ENCODE data around the gene DBNDD2.

DBNDD2 gene

DNA sequence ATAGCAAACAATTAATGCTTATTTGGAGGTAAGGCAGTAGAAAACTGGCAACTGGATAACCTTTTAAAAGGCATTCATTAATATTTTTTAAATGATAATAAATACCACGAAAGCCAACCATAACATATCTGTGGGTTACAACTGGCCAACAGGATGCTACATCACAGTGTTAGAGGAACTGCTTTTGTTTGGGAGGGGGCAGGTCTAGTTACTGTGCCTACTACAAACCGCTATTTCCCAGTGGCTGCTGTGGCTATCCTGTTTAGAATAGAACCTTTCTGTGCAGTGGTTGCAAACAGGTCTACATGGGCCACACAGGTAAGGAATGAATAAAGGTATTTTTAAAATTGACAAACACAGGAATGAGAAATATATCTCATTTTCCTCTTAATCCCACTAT is 8.8 kb downstream of the DBNDD2 start:
- 88% methylated on average over 1 of the region's 2 CpGs; no CpG with 5 or more reads in 1 of the 2 experiments for WGBS, 2 experiments (ENCODE audit: insufficient coverage in 2 of 2)
- H3K4me1 ChIP-seq (ENCODE audit: control insufficient read depth, insufficient read depth, low read length, poor library complexity, severe bottlenecking), result peaks cover 4% of the 10 kb centered on the region
- H3K9me3 ChIP-seq (ENCODE audit: control insufficient read depth, low read length), result no peaks in the 10 kb centered on the region
- H3K36me3 ChIP-seq (ENCODE audit: control insufficient read depth, insufficient read depth, low read length), result peaks cover 40% of the 10 kb centered on the region
- H3K27ac ChIP-seq (ENCODE audit: low read depth, low read length, severe bottlenecking), result no peak overlapping the region
- peak overlapping the region; percentile 65 for H3K4me3 ChIP-seq (ENCODE audit: extremely low read depth, insufficient read depth, low read length, poor library complexity, severe bottlenecking)

DNA sequence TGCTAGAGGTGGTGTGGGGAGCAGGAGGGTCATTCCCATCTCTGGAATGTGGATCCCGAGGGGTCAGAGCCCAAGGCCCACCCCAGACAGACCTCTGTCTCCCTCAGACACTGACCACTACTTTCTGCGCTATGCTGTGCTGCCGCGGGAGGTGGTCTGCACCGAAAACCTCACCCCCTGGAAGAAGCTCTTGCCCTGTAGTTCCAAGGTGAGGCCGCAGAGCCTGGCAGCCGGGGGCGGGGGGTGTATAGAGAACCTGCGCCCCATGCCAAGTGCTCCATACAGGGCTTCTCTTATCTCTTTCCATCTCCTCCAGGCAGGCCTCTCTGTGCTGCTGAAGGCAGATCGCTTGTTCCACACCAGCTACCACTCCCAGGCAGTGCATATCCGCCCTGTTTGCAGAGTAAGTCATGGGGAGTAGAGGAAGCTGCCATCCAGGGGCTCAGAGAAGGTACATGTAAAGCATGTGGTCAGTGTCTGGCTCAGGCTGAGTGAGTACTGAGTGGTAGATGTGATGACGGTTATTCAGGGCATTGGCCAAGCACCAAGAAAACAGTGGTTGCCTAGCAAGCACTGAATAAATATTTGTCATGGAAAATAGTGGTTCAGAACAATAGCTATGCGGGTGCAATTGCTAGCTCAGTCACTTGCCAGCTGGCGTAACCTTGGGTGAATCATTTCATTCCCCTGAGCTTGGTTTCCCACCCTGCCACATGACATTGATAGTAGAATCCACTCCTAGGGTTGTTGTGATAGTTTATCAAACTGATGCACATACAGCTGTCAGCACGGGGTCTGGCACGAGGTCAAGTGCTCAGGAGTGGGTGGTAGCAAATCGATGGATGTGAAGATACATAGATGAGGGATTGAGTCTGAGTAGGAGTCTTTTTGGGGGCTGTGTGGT is 11.4 kb downstream of the DBNDD2 start:
- Histone ChIP-seq H3K9me3 (ENCODE audit: control insufficient read depth, low read length) (no peaks in the 10 kb centered on the region), H3K4me3 (ENCODE audit: extremely low read depth, insufficient read depth, low read length, poor library complexity, severe bottlenecking) (no peak overlapping the region), H3K36me3 (ENCODE audit: control insufficient read depth, insufficient read depth, low read length) (peaks cover 54% of the 10 kb centered on the region), H3K27ac (ENCODE audit: low read depth, low read length, severe bottlenecking) (no peak overlapping the region), H3K4me1 (ENCODE audit: control insufficient read depth, insufficient read depth, low read length, poor library complexity, severe bottlenecking) (peaks cover 4% of the 10 kb centered on the region)
- WGBS, 2 experiments (ENCODE audit: insufficient coverage in 2 of 2), result 92 to 97% methylated on average over 15 to 17 of the region's 17 CpGs

DNA sequence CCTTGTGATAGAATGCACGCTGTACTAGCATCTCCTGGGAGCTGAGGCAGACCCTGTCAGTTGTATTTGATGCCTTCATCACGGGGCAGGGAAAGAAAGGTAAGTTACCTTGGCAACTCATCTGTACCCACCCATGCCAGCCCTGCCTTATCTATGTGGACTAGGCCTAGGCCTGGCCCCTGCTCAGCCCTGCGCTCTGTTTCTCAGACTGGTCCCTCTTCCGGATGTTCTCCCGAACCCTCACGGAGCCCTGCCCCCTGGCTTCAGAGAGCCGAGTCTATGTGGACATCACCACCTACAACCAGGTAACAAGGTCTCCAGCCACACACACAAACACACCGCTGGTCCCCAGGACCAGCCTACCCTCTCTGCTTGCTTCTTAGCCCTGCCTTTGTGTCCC is 12.0 kb downstream of the DBNDD2 start:
- Histone ChIP-seq H3K9me3 (ENCODE audit: control insufficient read depth, low read length) (no peaks in the 10 kb centered on the region), H3K27ac (ENCODE audit: low read depth, low read length, severe bottlenecking) (no peak overlapping the region), H3K4me3 (ENCODE audit: extremely low read depth, insufficient read depth, low read length, poor library complexity, severe bottlenecking) (no peak overlapping the region), H3K4me1 (ENCODE audit: control insufficient read depth, insufficient read depth, low read length, poor library complexity, severe bottlenecking) (peaks cover 4% of the 10 kb centered on the region), H3K36me3 (ENCODE audit: control insufficient read depth, insufficient read depth, low read length) (peaks cover 59% of the 10 kb centered on the region)
- WGBS, 2 experiments (ENCODE audit: insufficient coverage in 2 of 2), result 88 to 93% methylated on average over 5 to 7 of the region's 8 CpGs

DNA sequence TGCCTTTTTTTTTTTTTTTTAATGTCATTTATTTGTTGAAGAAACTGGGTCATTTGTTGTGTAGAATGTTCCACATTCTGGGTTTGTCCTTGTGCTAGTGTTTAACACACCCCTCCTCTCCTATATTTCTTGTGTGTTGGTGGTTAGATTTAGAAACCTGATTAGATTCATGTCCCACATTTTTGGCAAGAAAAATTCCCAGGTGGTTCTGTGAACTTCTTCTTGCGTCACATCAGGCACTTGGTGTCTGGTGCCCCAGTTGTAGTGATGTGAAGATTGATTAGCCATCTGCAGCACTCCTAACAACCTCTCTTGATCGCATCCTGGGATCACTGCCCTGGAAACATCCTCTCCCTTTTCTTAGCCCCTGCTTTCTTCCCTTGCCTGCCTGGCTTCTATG is 15.6 kb downstream of the DBNDD2 start:
- H3K27ac ChIP-seq (ENCODE audit: low read depth, low read length, severe bottlenecking), result no peak overlapping the region
- H3K4me1 ChIP-seq (ENCODE audit: control insufficient read depth, insufficient read depth, low read length, poor library complexity, severe bottlenecking), result no peaks in the 10 kb centered on the region
- WGBS, 2 experiments (ENCODE audit: insufficient coverage in 2 of 2), result 83 to 100% methylated on average over 1 of the region's 2 CpGs
- no peaks in the 10 kb centered on the region for H3K9me3 ChIP-seq (ENCODE audit: control insufficient read depth, low read length)
- peaks cover 65% of the 10 kb centered on the region for H3K36me3 ChIP-seq (ENCODE audit: control insufficient read depth, insufficient read depth, low read length)
- no peak overlapping the region for H3K4me3 ChIP-seq (ENCODE audit: extremely low read depth, insufficient read depth, low read length, poor library complexity, severe bottlenecking)

DNA sequence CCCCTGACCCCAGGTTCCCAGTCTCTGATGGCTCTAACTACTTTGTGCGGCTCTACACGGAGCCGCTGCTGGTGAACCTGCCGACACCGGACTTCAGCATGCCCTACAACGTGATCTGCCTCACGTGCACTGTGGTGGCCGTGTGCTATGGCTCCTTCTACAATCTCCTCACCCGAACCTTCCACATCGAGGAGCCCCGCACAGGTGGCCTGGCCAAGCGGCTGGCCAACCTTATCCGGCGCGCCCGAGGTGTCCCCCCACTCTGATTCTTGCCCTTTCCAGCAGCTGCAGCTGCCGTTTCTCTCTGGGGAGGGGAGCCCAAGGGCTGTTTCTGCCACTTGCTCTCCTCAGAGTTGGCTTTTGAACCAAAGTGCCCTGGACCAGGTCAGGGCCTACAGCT is 17.5 kb downstream of the DBNDD2 start:
- WGBS, 2 experiments (ENCODE audit: insufficient coverage in 2 of 2), result 94% methylated on average over 12 to 17 of the region's 17 CpGs
- Histone ChIP-seq H3K27ac (ENCODE audit: low read depth, low read length, severe bottlenecking) (no peak overlapping the region), H3K4me1 (ENCODE audit: control insufficient read depth, insufficient read depth, low read length, poor library complexity, severe bottlenecking) (no peaks in the 10 kb centered on the region), H3K36me3 (ENCODE audit: control insufficient read depth, insufficient read depth, low read length) (peaks cover 47% of the 10 kb centered on the region), H3K4me3 (ENCODE audit: extremely low read depth, insufficient read depth, low read length, poor library complexity, severe bottlenecking) (no peak overlapping the region), H3K9me3 (ENCODE audit: control insufficient read depth, low read length) (no peaks in the 10 kb centered on the region)

DNA sequence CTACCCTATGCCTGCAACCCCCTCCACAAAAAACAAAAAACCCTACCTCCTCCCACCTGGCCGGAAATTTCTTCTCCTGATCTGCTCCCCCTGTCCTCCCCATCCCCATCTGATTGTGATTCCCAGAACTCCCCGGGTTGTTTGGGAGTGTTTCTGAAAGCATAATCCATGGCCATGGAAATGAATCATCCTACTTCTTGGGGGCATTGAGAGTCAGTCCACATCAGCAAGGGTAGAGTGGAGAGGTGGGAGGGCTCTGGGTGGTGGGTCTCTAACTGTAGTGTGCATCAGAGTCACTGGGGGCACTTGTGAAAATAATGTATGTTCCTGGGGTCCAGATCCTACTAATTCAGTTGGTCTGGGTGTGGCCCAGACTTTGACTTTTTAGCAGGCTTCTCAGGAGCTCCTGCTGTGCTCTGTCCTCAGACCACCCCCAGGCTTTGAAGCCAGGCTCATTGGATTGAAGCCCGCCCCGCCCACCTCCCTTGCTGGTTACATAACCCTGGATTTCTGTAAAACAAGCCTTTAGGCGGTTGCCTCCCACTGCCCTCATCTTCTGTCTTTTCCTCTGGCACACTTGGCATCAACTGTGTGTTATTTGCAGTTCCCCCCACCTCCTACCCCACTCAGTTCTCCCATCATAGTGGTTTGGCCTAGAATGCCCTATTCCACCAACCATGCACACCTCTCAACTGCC is 18.4 kb downstream of the DBNDD2 start:
- no peak overlapping the region for H3K27ac ChIP-seq (ENCODE audit: low read depth, low read length, severe bottlenecking)
- peaks cover 38% of the 10 kb centered on the region for H3K36me3 ChIP-seq (ENCODE audit: control insufficient read depth, insufficient read depth, low read length)
- WGBS, 2 experiments (ENCODE audit: insufficient coverage in 2 of 2), result 43 to 83% methylated on average over 1 to 2 of the region's 5 CpGs
- no peak overlapping the region for H3K4me3 ChIP-seq (ENCODE audit: extremely low read depth, insufficient read depth, low read length, poor library complexity, severe bottlenecking)
- no peaks in the 10 kb centered on the region for H3K9me3 ChIP-seq (ENCODE audit: control insufficient read depth, low read length)
- no peaks in the 10 kb centered on the region for H3K4me1 ChIP-seq (ENCODE audit: control insufficient read depth, insufficient read depth, low read length, poor library complexity, severe bottlenecking)

DNA sequence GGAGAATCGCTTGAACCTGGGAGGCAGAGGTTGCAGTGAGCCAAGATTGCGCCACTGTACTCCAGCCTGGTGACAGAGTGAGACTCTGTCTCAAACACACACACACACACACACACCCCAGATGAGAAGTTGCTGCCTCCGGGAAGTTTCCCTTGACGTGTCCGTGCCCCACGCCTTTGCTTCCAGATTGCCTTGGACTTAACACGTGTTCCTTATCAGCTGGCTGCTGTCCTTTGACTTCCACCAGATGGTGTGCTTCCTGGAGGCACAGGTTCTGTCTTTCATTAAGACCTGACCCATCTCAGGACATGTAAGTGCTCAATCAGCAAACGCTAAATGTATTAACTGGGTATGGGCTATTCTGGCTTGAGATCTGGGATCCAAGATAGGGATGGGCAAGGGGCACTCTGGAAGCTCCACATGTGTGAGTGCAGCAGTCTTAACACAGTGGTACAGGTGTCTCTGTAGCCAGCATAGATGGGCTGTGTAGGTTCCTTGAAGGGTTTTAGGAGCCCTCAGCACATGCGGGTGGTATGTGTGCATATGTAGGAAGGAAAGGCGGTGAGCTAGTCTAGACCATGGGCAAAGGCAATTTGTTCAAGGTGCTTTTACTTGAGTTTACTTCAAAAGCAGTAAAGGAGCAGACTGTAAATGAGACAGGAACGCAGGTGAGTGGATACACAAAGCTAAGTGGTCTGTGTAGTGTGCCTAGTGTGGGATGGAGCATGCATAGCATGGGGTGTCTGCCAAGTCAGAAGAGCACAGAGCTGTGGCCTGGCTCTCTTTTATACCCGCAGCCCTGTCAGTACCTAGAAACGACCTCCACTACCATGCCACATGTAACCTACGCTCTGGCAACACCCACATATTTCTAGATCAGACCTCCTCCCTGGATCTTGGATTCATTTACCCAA is 19.4 kb downstream of the DBNDD2 start:
- H3K36me3 ChIP-seq (ENCODE audit: control insufficient read depth, insufficient read depth, low read length), result peaks cover 31% of the 10 kb centered on the region
- H3K9me3 ChIP-seq (ENCODE audit: control insufficient read depth, low read length), result no peaks in the 10 kb centered on the region
- WGBS, 2 experiments (ENCODE audit: insufficient coverage in 2 of 2), result 92 to 93% methylated on average over 12 to 14 of the region's 14 CpGs
- H3K4me3 ChIP-seq (ENCODE audit: extremely low read depth, insufficient read depth, low read length, poor library complexity, severe bottlenecking), result no peak overlapping the region
- H3K4me1 ChIP-seq (ENCODE audit: control insufficient read depth, insufficient read depth, low read length, poor library complexity, severe bottlenecking), result no peaks in the 10 kb centered on the region
- no peak overlapping the region for H3K27ac ChIP-seq (ENCODE audit: low read depth, low read length, severe bottlenecking)

DNA sequence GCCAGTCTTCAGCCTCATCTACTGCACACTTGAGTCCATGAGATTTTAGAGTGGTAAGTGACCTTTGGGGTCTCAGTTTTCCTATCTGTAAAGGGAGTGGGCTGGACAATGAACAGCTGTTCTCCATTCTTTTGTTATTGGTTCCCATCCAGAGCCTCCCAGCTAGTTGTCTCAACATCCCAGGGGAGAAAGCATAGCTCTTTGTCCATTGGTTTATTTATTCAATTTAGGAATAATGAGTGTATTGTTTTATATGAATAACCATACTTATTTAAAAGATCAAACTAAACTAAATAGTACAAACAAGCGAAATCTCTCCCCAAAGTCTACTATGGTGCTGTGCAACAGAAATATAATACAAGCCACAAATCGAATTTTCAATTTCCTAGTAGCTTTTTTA is 21.5 kb downstream of the DBNDD2 start:
- no peak overlapping the region for H3K27ac ChIP-seq (ENCODE audit: low read depth, low read length, severe bottlenecking)
- H3K4me3 ChIP-seq (ENCODE audit: extremely low read depth, insufficient read depth, low read length, poor library complexity, severe bottlenecking), result no peak overlapping the region
- 100% methylated on average over 1 of the region's 2 CpGs; no CpG with 5 or more reads in 1 of the 2 experiments for WGBS, 2 experiments (ENCODE audit: insufficient coverage in 2 of 2)
- peaks cover 19% of the 10 kb centered on the region for H3K36me3 ChIP-seq (ENCODE audit: control insufficient read depth, insufficient read depth, low read length)
- H3K4me1 ChIP-seq (ENCODE audit: control insufficient read depth, insufficient read depth, low read length, poor library complexity, severe bottlenecking), result no peaks in the 10 kb centered on the region
- H3K9me3 ChIP-seq (ENCODE audit: control insufficient read depth, low read length), result no peaks in the 10 kb centered on the region

DNA sequence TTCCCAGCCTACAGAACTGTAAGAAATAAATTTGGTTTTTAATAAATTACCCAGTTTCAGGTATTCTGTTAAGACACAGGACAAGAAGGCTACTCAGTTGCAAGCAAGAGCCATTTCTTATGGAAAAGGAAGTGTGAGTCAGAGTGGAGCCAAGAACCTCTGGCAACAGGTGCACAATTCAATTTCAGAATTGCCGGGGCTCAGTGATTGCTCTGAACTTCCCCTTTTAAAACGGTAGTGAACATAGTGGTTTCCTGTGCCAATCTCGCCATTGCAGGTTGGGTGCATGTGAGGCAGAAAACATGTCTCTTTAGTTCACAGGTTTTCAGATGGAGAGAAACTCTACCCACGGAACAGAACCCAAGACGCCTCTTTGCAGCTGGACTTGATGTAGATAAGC is 24.2 kb downstream of the DBNDD2 start:
- Histone ChIP-seq H3K4me1 (ENCODE audit: control insufficient read depth, insufficient read depth, low read length, poor library complexity, severe bottlenecking) (no peaks in the 10 kb centered on the region), H3K36me3 (ENCODE audit: control insufficient read depth, insufficient read depth, low read length) (no peaks in the 10 kb centered on the region), H3K9me3 (ENCODE audit: control insufficient read depth, low read length) (no peaks in the 10 kb centered on the region), H3K4me3 (ENCODE audit: extremely low read depth, insufficient read depth, low read length, poor library complexity, severe bottlenecking) (no peak overlapping the region), H3K27ac (ENCODE audit: low read depth, low read length, severe bottlenecking) (no peak overlapping the region)
- WGBS, 2 experiments (ENCODE audit: insufficient coverage in 2 of 2), result 90 to 91% methylated on average over 5 of the region's 5 CpGs

DNA sequence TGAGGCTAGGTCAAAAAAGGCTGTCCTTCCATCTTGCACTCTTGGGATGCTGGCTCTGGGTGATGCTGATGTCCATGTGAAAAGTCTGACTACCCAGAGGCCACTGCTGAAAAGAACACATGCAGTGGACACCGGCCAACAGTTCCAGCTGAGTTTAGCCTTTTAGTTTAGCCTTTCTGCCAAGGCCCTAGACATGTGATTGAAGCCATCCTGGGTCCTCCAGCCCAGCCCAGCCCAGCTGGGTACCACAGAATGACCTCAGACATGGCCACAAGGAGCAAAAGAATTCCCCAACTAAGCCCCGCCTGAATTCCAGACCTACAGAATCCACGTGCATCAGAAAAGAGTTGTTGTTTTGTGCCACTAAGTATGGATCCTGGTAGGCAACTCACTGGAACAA is 25.2 kb downstream of the DBNDD2 start:
- Histone ChIP-seq H3K36me3 (ENCODE audit: control insufficient read depth, insufficient read depth, low read length) (no peaks in the 10 kb centered on the region), H3K4me1 (ENCODE audit: control insufficient read depth, insufficient read depth, low read length, poor library complexity, severe bottlenecking) (no peaks in the 10 kb centered on the region), H3K4me3 (ENCODE audit: extremely low read depth, insufficient read depth, low read length, poor library complexity, severe bottlenecking) (no peak overlapping the region), H3K27ac (ENCODE audit: low read depth, low read length, severe bottlenecking) (no peak overlapping the region), H3K9me3 (ENCODE audit: control insufficient read depth, low read length) (no peaks in the 10 kb centered on the region)
- WGBS, 2 experiments (ENCODE audit: insufficient coverage in 2 of 2), result 88 to 100% methylated on average over 1 of the region's 3 CpGs

Data from mesodermal cell (in vitro differentiated cells).